OCI-LY7 (cell line): Measurements from ENCODE around the gene MIAT.

Experiments
- EZH2phosphoT487 ChIP-seq: fragments of 200-600 bp; sonication (generic); IDR thresholded peaks from 2 replicates; pipeline ENCODE4 v1.6.1; 2018; ENCODE audit warnings: low read depth, borderline replicate concordance, mild to moderate bottlenecking, mixed run types, antibody characterized with exemption, low read length, moderate library complexity, mixed read lengths
- TF ChIP-seq, protein P1 (sequence below): fragments of 200-600 bp; sonication (generic); conservative IDR thresholded peaks from 2 replicates; pipeline ENCODE4 v1.5.1; 2014; ENCODE audit warnings: mild to moderate bottlenecking, antibody characterized with exemption, low read length, moderate library complexity, mixed read lengths

DNA sequence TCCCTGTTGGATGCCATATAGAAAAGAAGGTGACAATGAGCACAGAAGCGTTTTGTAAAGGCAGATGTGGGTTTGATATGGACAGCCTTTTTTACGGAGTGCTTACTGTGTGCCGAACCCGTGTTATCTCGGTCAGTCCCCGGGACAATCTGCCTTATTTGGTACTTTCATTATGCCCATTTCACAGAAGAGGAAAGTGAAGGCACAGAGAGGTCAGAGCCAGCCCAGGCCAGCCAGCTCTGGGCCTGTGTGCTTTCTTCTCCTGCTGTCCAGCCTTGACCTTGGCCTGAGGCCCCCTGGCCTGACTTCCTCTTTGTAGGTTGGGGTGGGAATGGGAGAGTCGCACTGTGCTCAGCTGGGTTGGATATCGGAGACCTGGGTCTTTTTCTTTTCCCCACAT lies 38.9 kb upstream of the MIAT start:
- TF ChIP-seq, protein P1, sequence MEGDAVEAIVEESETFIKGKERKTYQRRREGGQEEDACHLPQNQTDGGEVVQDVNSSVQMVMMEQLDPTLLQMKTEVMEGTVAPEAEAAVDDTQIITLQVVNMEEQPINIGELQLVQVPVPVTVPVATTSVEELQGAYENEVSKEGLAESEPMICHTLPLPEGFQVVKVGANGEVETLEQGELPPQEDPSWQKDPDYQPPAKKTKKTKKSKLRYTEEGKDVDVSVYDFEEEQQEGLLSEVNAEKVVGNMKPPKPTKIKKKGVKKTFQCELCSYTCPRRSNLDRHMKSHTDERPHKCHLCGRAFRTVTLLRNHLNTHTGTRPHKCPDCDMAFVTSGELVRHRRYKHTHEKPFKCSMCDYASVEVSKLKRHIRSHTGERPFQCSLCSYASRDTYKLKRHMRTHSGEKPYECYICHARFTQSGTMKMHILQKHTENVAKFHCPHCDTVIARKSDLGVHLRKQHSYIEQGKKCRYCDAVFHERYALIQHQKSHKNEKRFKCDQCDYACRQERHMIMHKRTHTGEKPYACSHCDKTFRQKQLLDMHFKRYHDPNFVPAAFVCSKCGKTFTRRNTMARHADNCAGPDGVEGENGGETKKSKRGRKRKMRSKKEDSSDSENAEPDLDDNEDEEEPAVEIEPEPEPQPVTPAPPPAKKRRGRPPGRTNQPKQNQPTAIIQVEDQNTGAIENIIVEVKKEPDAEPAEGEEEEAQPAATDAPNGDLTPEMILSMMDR, result no peak
- no peak for TF ChIP-seq EZH2phosphoT487
